ENCODE results near the gene TAF9B.
"Not testable (repeated sequence)": the region's sequence is repeated elsewhere in the genome, so short reads cannot be mapped to it uniquely, and the experiment has no call there.

Gene TAF9B

GRCh38 chrX:78111140-78111931 lies 28.1 kb downstream of the TAF9B start:
- DNase-seq = no peak

GRCh38 chrX:78109458-78109857 lies 30.0 kb downstream of the TAF9B start:
- no peak for DNase-seq

- DNase-seq = no peak
Measured at GRCh38 chrX:78106651-78106986, 32.8 kb downstream of the TAF9B start.

- no peak for DNase-seq
Measured at GRCh38 chrX:78105944-78106650, 33.4 kb downstream of the TAF9B start.

- DNase-seq = peak; percentile 26
Measured at GRCh38 chrX:78104447-78105176, 34.8 kb downstream of the TAF9B start.

- DNase-seq = peak; percentile 90
Measured at GRCh38 chrX:78103623-78104446, 35.6 kb downstream of the TAF9B start, which contains the start of gene PGK1. Gene PGK1 (plus strand): TSS chrX:78104248. CDS start chrX:78104341, 93 bp downstream.

- DNase-seq = no peak
Measured at GRCh38 chrX:78103001-78103622, 36.3 kb downstream of the TAF9B start.

GRCh38 chrX:78102091-78102490 lies 37.4 kb downstream of the TAF9B start:
- DNase-seq = no peak

- no peak for DNase-seq
Measured at GRCh38 chrX:78098108-78098507, 41.3 kb downstream of the TAF9B start.

- no peak for DNase-seq
Measured at GRCh38 chrX:78092296-78092695, 47.2 kb downstream of the TAF9B start.

GRCh38 chrX:78081413-78081812 lies 58.0 kb downstream of the TAF9B start:
- not testable (repeated sequence) for DNase-seq
